ENCODE data around the gene MPP2. TPM values are rescaled to one million over a fixed set of nuclear protein-coding genes. Genes with fewer than 3 reads are reported as not detected.

The MPP2 gene
- total RNA-seq, 2 donors from 2014 or later, result 4.0 to 4.1 TPM

Other genes with a start within 250 kb of the MPP2 start
- under 1 TPM; 0.36 to 0.37 TPM for gene MEOX1, start 245.6 kb downstream of the MPP2 start, total RNA-seq
- not detected for gene SOST, start 148.7 kb downstream of the MPP2 start, total RNA-seq
- gene DUSP3, start 128.6 kb downstream of the MPP2 start, total RNA-seq, result 10 to 100 TPM in 1 of 2 donors, 1 to 10 TPM in 1; 9.2 to 11.0 TPM
- gene CFAP97D1, start 127.1 kb downstream of the MPP2 start, total RNA-seq, result not detected
- gene MPP3, start 74.4 kb downstream of the MPP2 start, total RNA-seq, result not detected
- gene CD300LG, start 60.4 kb downstream of the MPP2 start, total RNA-seq, result not detected
- not detected for gene PPY, start 34.9 kb upstream of the MPP2 start, total RNA-seq
- gene PYY, start 46.4 kb upstream of the MPP2 start, total RNA-seq, result not detected
- 1 to 10 TPM; 1.4 to 1.8 TPM for gene NAGS, start 97.1 kb upstream of the MPP2 start, total RNA-seq
- 10 to 100 TPM; 32.3 to 34.9 TPM for gene TMEM101, start 107.4 kb upstream of the MPP2 start, total RNA-seq
- 10 to 100 TPM; 46.0 to 52.8 TPM for gene LSM12, start 159.1 kb upstream of the MPP2 start, total RNA-seq
- 10 to 100 TPM; 18.4 to 19.7 TPM for gene G6PC3, start 163.2 kb upstream of the MPP2 start, total RNA-seq
- 10 to 100 TPM; 34.7 to 37.8 TPM for gene HDAC5, start 216.1 kb upstream of the MPP2 start, total RNA-seq
- 10 to 100 TPM; 20.7 to 27.8 TPM for gene HROB, start 234.4 kb upstream of the MPP2 start, total RNA-seq

Measured in activated T-cell treated with anti-CD3 and anti-CD28 coated beads, Interleukin-2, amount 50 U/mL, for 72 hours (primary cell).